Uterus (tissue), 4 donors: ENCODE data around the gene SLC26A1. TPM values are rescaled to one million over a fixed set of nuclear protein-coding genes. Genes with fewer than 3 reads are reported as not detected.

Source experiments
- DNase-seq, 2 donors: peaks; one replicate each; pipeline ENCODE4 v3.0.0-alpha.2; 2019 to 2020
- H3K27ac ChIP-seq, 2 donors: fragments of 200-600 bp; sonication (generic); 1 replicate in 1 of 2; 2 replicates in 1 of 2; pipeline ENCODE4 v1.5.1; 2016 to 2018
- H3K27me3 ChIP-seq, 2 donors: fragments of 200-600 bp; sonication (generic); one replicate each; pipeline ENCODE4 v1.5.1; 2018 to 2019; ENCODE audit warnings: control low read depth in 1 of 2
- H3K36me3 ChIP-seq, 2 donors: fragments of 200-600 bp; sonication (generic); one replicate each; pipeline ENCODE4 v1.5.1; 2019; ENCODE audit warnings: control low read depth in 1 of 2
- H3K4me1 ChIP-seq, 2 donors: fragments of 200-600 bp; sonication (generic); one replicate each; pipeline ENCODE4 v1.5.1; 2018 to 2019; ENCODE audit warnings: control low read depth in 1 of 2
- H3K4me3 ChIP-seq, 2 donors: fragments of 200-600 bp; sonication (generic); 1 replicate in 1 of 2; 2 replicates in 1 of 2; pipeline ENCODE4 v1.5.1; 2018 to 2019; ENCODE audit warnings: mild to moderate bottlenecking in 1 of 2
- H3K9me3 ChIP-seq, 2 donors: fragments of 200-600 bp; sonication (generic); one replicate each; pipeline ENCODE4 v1.5.1; 2019; ENCODE audit warnings: control low read depth in 1 of 2
- CTCF ChIP-seq, 4 experiments: fragments of 200-600 bp in 2 of 4; fragments of 450-650 bp in 2 of 4; sonication (generic) in 2 of 4; IDR thresholded peaks; one replicate each; pipeline ENCODE4 v1.5.1; 2016 to 2019; ENCODE audit warnings: antibody characterized with exemption in 4 of 4, mild to moderate bottlenecking in 2 of 4, moderate library complexity in 1 of 4
- POLR2A ChIP-seq, 2 donors: fragments of 450-650 bp; IDR thresholded peaks; one replicate each; pipeline ENCODE4 v1.6.1; 2016; ENCODE audit warnings: antibody characterized with exemption in 2 of 2, mild to moderate bottlenecking in 1 of 2, moderate library complexity in 1 of 2
- intact Hi-C: fragments of 100-400 bp; cut with DNase I; formaldehyde crosslinking; loops from one replicate; pipeline ENCODE4 v1.15.1; 2023; ENCODE audit warnings: low total_unique reads
- total RNA-seq, 4 donors: library from RNA; depleted of rRNA in 3 of 4; stranded (reverse); fragments of >200 nt in 3 of 4; gene quantifications; one replicate each; pipeline versions ENCODE4 v1.1.0 to v1.2.4, GENCODE V29; 2014 to 2023
- donor health status: DM: yes; HTN: yes; CAD: no.

Gene SLC26A1
- total RNA-seq, 4 donors from 2014 or later = 0.07 to 0.12 TPM; not detected in 2

GRCh38 chr4:974668-975067 lies 18.5 kb downstream of the SLC26A1 start:
- peaks cover 0 to 21% of the 10 kb centered on the region in 2 donors for H3K4me1 ChIP-seq
- H3K4me3 ChIP-seq = no peak overlapping the region
- intact Hi-C loops = no loop called here
- no peaks in the 10 kb centered on the region for H3K36me3 ChIP-seq
- H3K27me3 ChIP-seq = no peaks in the 10 kb centered on the region
- no peak for TF ChIP-seq POLR2A (IDR thresholded peaks at IDR 0.05)
- no peaks in the 10 kb centered on the region for H3K9me3 ChIP-seq
- H3K27ac ChIP-seq = no peak overlapping the region
- DNase-seq = no peak

- Histone ChIP-seq H3K36me3 (no peaks in the 10 kb centered on the region), H3K27ac (peak within 1 kb of the TSS; percentile 1 to 3), H3K9me3 (no peaks in the 10 kb centered on the region), H3K4me3 (peak within 1 kb of the TSS; percentile 57 to 59), H3K4me1 (peaks cover 0 to 21% of the 10 kb centered on the region in 2 donors), H3K27me3 (no peaks in the 10 kb centered on the region)
- TF ChIP-seq CTCF (IDR thresholded peaks at IDR 0.05) = no peak
- peak in 1 of 2 donors; percentile 13 for TF ChIP-seq POLR2A (IDR thresholded peaks at IDR 0.05)
- peak; percentile 86 to 92 for DNase-seq
- intact Hi-C loops = no loop called here
Measured at GRCh38 chr4:973431-974397, 19.5 kb downstream of the SLC26A1 start, which contains the start of gene DGKQ. DGKQ (minus strand) TSS chr4:973569; CDS start chr4:973482, 87 bp downstream.

- peak in 1 of 2 donors; percentile 42 for DNase-seq
- Histone ChIP-seq H3K27me3 (no peaks in the 10 kb centered on the region), H3K4me1 (peaks cover 0 to 21% of the 10 kb centered on the region in 2 donors), H3K27ac (peak overlapping the region; percentile 1 to 3), H3K36me3 (no peaks in the 10 kb centered on the region), H3K4me3 (peak overlapping the region; percentile 57 to 59), H3K9me3 (no peaks in the 10 kb centered on the region)
- TF ChIP-seq CTCF (IDR thresholded peaks at IDR 0.05) = no peak
- TF ChIP-seq POLR2A (IDR thresholded peaks at IDR 0.05) = no peak
- intact Hi-C loops = no loop called here
Measured at GRCh38 chr4:972651-973424, 20.4 kb downstream of the SLC26A1 start.

- no peak overlapping the region for H3K4me3 ChIP-seq
- H3K27me3 ChIP-seq = no peaks in the 10 kb centered on the region
- H3K9me3 ChIP-seq = no peaks in the 10 kb centered on the region
- no peak for DNase-seq
- H3K27ac ChIP-seq = no peak overlapping the region
- intact Hi-C loops = no loop called here
- H3K4me1 ChIP-seq = peaks cover 0 to 21% of the 10 kb centered on the region in 2 donors
- H3K36me3 ChIP-seq = no peaks in the 10 kb centered on the region
- TF ChIP-seq CTCF (IDR thresholded peaks at IDR 0.05) (no peak), POLR2A (IDR thresholded peaks at IDR 0.05) (no peak)
Measured at GRCh38 chr4:971666-972500, 21.3 kb downstream of the SLC26A1 start.
